Gastrocnemius medialis (tissue), 4 donors: ENCODE results near the gene ACBD6. TPM values are rescaled to one million over a fixed set of nuclear protein-coding genes. Genes with fewer than 3 reads are reported as not detected.

Source experiments
- ATAC-seq, 2 donors: fragments of 150-250 bp; one replicate each; pipeline ENCODE4 v1.9.1; 2016
- DNase-seq, 2 donors: peaks; one replicate each; pipeline ENCODE4 v3.0.0-alpha.2; 2019
- H3K27ac ChIP-seq, 4 donors: fragments of 200-600 bp; sonication (generic); 1 replicate in 1 of 4; 2 replicates in 3 of 4; pipeline ENCODE4 v1.5.1; 2016 to 2018; ENCODE audit warnings: mild to moderate bottlenecking in 2 of 4, moderate library complexity in 1 of 4
- H3K27me3 ChIP-seq, 3 donors: fragments of 200-600 bp; sonication (generic) in 2 of 3; 1 replicate in 1 of 3; 2 replicates in 2 of 3; pipeline versions ENCODE4 v1.5.1 to v1.6.0; 2016 to 2019; ENCODE audit warnings: mild to moderate bottlenecking in 1 of 3, moderate library complexity in 1 of 3
- H3K36me3 ChIP-seq, 2 donors: fragments of 200-600 bp; sonication (generic) in 1 of 2; one replicate each; pipeline ENCODE4 v1.5.1; 2017 to 2018
- H3K4me1 ChIP-seq, 2 donors: fragments of 200-600 bp; sonication (generic) in 1 of 2; one replicate each; pipeline ENCODE4 v1.5.1; 2016 to 2017; ENCODE audit warnings: mild to moderate bottlenecking in 2 of 2
- H3K4me3 ChIP-seq, 4 donors: fragments of 200-600 bp; sonication (generic) in 3 of 4; 1 replicate in 1 of 4; 2 replicates in 3 of 4; pipeline ENCODE4 v1.5.1; 2016 to 2019; ENCODE audit warnings: mild to moderate bottlenecking in 2 of 4
- H3K9me3 ChIP-seq, 3 donors: fragments of 200-600 bp; sonication (generic) in 2 of 3; 1 replicate in 1 of 3; 2 replicates in 2 of 3; pipeline ENCODE4 v1.5.1; 2016 to 2019
- POLR2A ChIP-seq, 2 donors: fragments of 450-650 bp; IDR thresholded peaks; one replicate each; pipeline ENCODE4 v1.6.1; 2017; ENCODE audit warnings: antibody characterized with exemption in 2 of 2, mild to moderate bottlenecking in 2 of 2, moderate library complexity in 2 of 2
- in situ Hi-C, 4 donors: fragments of 200-750 bp; cut with MboI; loops; one replicate each; pipeline versions ENCODE4 v1.15.0 to v1.8.0; 2017; ENCODE audit warnings: low sequenced_read_pairs in 4 of 4
- intact Hi-C: fragments of 100-400 bp; cut with DNase I; formaldehyde crosslinking; loops from one replicate; pipeline ENCODE4 v1.15.1; 2023; ENCODE audit warnings: low total_unique reads
- total RNA-seq, 4 donors: library from RNA; depleted of rRNA; stranded (reverse); fragments of >200 nt; gene quantifications; one replicate each; pipeline versions ENCODE4 v1.1.0 to v1.2.3, GENCODE V29; 2016
- TF ChIP-seq, protein P1 (sequence below), 5 experiments: fragments of 450-650 bp in 3 of 5; fragments of 200-600 bp in 2 of 5; sonication (generic) in 2 of 5; IDR thresholded peaks in 4 of 5; conservative IDR thresholded peaks in 1 of 5; 1 replicate in 4 of 5; 2 replicates in 1 of 5; pipeline ENCODE4 v1.5.1; 2016 to 2019; ENCODE audit warnings: antibody characterized with exemption in 5 of 5, mild to moderate bottlenecking in 3 of 5, moderate library complexity in 3 of 5

ACBD6 gene
- total RNA-seq, 4 donors from 2014 or later: 15.0 to 27.4 (median 19.1) TPM

DNA sequence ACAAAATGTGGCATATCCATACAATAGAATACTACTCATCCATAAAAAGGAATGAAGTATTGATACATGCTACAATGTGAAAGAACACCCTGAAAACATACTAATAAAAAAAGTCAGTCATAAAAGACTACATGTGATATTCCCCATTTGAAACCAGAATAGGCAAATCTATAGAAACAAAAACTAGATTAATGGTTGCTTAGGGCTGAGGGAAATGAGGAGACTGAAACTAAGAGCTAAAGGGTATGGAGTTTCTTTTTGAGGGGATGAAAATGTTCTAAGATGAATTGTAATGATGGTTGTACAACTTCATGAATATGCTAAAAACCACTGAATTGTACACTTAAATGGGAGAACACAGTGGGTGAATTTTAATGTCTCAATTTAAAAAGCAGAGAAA lies 50.9 kb downstream of the ACBD6 start:
- no peak overlapping the region for H3K4me3 ChIP-seq
- intact Hi-C loops: no loop called here
- H3K36me3 ChIP-seq: no peaks in the 10 kb centered on the region
- peaks cover 0 to 5% (median 0%) of the 10 kb centered on the region in 3 donors for H3K9me3 ChIP-seq
- no peak for ATAC-seq
- H3K27me3 ChIP-seq: no peaks in the 10 kb centered on the region
- in situ Hi-C loops: no loop called here
- H3K4me1 ChIP-seq: no peaks in the 10 kb centered on the region
- H3K27ac ChIP-seq: no peak overlapping the region
- TF ChIP-seq, protein P1, sequence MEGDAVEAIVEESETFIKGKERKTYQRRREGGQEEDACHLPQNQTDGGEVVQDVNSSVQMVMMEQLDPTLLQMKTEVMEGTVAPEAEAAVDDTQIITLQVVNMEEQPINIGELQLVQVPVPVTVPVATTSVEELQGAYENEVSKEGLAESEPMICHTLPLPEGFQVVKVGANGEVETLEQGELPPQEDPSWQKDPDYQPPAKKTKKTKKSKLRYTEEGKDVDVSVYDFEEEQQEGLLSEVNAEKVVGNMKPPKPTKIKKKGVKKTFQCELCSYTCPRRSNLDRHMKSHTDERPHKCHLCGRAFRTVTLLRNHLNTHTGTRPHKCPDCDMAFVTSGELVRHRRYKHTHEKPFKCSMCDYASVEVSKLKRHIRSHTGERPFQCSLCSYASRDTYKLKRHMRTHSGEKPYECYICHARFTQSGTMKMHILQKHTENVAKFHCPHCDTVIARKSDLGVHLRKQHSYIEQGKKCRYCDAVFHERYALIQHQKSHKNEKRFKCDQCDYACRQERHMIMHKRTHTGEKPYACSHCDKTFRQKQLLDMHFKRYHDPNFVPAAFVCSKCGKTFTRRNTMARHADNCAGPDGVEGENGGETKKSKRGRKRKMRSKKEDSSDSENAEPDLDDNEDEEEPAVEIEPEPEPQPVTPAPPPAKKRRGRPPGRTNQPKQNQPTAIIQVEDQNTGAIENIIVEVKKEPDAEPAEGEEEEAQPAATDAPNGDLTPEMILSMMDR (IDR thresholded peaks at IDR 0.05 in 4 of 5, conservative IDR thresholded peaks at IDR 0.05 in 1 of 5): no peak
- no peak for TF ChIP-seq POLR2A (IDR thresholded peaks at IDR 0.05)
- no peak for DNase-seq

DNA sequence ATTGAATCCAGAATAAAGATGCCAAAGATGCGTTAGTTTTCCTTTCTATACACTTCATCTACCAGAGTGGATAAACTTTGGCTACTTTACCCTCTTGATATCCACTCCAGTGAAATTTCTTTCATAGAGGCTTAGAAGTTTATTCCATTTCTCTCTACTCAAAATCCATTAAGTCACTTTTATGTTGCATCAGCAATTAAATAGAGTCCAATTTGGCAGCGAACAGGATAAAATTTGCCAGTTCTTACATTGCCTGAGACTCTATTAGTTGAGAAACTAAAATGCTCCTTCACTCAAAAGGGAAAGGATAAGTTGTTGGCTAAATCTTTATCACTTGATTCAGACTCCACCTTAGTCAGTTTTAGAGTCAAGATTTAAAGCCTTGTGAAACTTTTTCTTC lies 57.9 kb downstream of the ACBD6 start:
- H3K9me3 ChIP-seq: no peaks in the 10 kb centered on the region
- no peaks in the 10 kb centered on the region for H3K27me3 ChIP-seq
- DNase-seq (no peak), ATAC-seq (no peak)
- in situ Hi-C loops (no loop called here), intact Hi-C loops (no loop called here)
- H3K4me3 ChIP-seq: no peak overlapping the region
- H3K27ac ChIP-seq: no peak overlapping the region
- H3K4me1 ChIP-seq: no peaks in the 10 kb centered on the region
- no peaks in the 10 kb centered on the region for H3K36me3 ChIP-seq
- TF ChIP-seq POLR2A (IDR thresholded peaks at IDR 0.05): no peak
- TF ChIP-seq, protein P1 (IDR thresholded peaks at IDR 0.05 in 4 of 5, conservative IDR thresholded peaks at IDR 0.05 in 1 of 5): no peak

- TF ChIP-seq, protein P1 (IDR thresholded peaks at IDR 0.05 in 4 of 5, conservative IDR thresholded peaks at IDR 0.05 in 1 of 5): no peak
- no peak for TF ChIP-seq POLR2A (IDR thresholded peaks at IDR 0.05)
- in situ Hi-C loops: no loop called here
- no peak for ATAC-seq
Measured at GRCh38 chr1:180440335-180440734, 62.0 kb downstream of the ACBD6 start.

GRCh38 chr1:180435566-180435965 lies 66.8 kb downstream of the ACBD6 start:
- Histone ChIP-seq H3K9me3 (no peaks in the 10 kb centered on the region), H3K27me3 (no peaks in the 10 kb centered on the region), H3K4me3 (peak overlapping the region in 2 of 4 donors; percentile 10 to 16), H3K27ac (peak overlapping the region in 3 of 4 donors; percentile 49 to 65 (median 60)), H3K36me3 (no peaks in the 10 kb centered on the region), H3K4me1 (peaks cover 4 to 10% of the 10 kb centered on the region in 2 donors)
- ATAC-seq: peak; percentile 82 to 98
- TF ChIP-seq, protein P1 (IDR thresholded peaks at IDR 0.05 in 4 of 5, conservative IDR thresholded peaks at IDR 0.05 in 1 of 5): no peak
- TF ChIP-seq POLR2A (IDR thresholded peaks at IDR 0.05): no peak
- in situ Hi-C loops (no loop called here), intact Hi-C loops (no loop called here)
- DNase-seq: peak; percentile 29 to 59

More at GRCh38 chr1:180440335-180440734, 62.0 kb downstream of the ACBD6 start:
- no peaks in the 10 kb centered on the region for H3K36me3 ChIP-seq
- DNase-seq: no peak
- no peaks in the 10 kb centered on the region for H3K9me3 ChIP-seq
- peaks cover 4 to 9% of the 10 kb centered on the region in 2 donors for H3K4me1 ChIP-seq
- no peaks in the 10 kb centered on the region for H3K27me3 ChIP-seq
- H3K4me3 ChIP-seq: no peak overlapping the region
- intact Hi-C loops: no loop called here
- no peak overlapping the region for H3K27ac ChIP-seq

DNA sequence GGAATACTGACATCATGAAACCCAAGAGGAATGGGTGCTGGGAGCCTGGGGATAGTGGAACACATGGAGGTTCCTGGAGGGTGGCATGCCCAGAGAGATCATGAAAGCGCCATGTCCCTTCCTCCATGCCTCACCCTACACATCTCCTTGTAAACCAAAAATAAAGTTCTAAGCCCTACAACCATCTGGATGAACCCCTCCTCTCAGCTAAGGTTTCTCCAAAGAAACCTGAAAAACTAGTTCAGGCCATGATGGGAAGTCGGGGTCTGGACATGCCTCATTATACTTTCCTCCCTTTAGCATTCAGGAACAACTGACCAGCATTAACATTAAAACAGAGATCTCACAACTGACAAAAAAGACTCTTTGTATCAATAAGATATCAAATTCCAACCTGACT lies 68.5 kb downstream of the ACBD6 start:
- no peak for ATAC-seq
- Histone ChIP-seq H3K9me3 (no peaks in the 10 kb centered on the region), H3K4me3 (no peak overlapping the region), H3K4me1 (peaks cover 4 to 10% of the 10 kb centered on the region in 2 donors), H3K27ac (no peak overlapping the region), H3K36me3 (no peaks in the 10 kb centered on the region), H3K27me3 (no peaks in the 10 kb centered on the region)
- no peak for DNase-seq
- intact Hi-C loops: no loop called here
- in situ Hi-C loops: no loop called here
- TF ChIP-seq, protein P1 (IDR thresholded peaks at IDR 0.05 in 4 of 5, conservative IDR thresholded peaks at IDR 0.05 in 1 of 5): no peak
- TF ChIP-seq POLR2A (IDR thresholded peaks at IDR 0.05): no peak
